ENCODE measurements around the gene GORAB. TPM values are rescaled to one million over a fixed set of nuclear protein-coding genes. Genes with fewer than 3 reads are reported as not detected.
A peak's percentile ranks its signal among the peaks of the same experiment; 100 is the strongest.

GORAB gene
- total RNA-seq, 4 donors from 2014 or later = 3.3 to 11.8 (median 5.7) TPM

- Histone ChIP-seq H3K4me1 (peaks cover 4 to 31% (median 11%) of the 10 kb centered on the region in 3 donors), H3K27ac (peak overlapping the region; percentile 13 to 66 (median 64)), H3K27me3 (peaks cover 0 to 8% (median 0%) of the 10 kb centered on the region in 4 donors), H3K36me3 (no peaks in the 10 kb centered on the region), H3K4me3 (peak overlapping the region in 2 of 4 donors; percentile 11 to 44), H3K9me3 (no peaks in the 10 kb centered on the region)
- TF ChIP-seq POLR2A (IDR thresholded peaks at IDR 0.05) = no peak
- TF ChIP-seq, protein P1, sequence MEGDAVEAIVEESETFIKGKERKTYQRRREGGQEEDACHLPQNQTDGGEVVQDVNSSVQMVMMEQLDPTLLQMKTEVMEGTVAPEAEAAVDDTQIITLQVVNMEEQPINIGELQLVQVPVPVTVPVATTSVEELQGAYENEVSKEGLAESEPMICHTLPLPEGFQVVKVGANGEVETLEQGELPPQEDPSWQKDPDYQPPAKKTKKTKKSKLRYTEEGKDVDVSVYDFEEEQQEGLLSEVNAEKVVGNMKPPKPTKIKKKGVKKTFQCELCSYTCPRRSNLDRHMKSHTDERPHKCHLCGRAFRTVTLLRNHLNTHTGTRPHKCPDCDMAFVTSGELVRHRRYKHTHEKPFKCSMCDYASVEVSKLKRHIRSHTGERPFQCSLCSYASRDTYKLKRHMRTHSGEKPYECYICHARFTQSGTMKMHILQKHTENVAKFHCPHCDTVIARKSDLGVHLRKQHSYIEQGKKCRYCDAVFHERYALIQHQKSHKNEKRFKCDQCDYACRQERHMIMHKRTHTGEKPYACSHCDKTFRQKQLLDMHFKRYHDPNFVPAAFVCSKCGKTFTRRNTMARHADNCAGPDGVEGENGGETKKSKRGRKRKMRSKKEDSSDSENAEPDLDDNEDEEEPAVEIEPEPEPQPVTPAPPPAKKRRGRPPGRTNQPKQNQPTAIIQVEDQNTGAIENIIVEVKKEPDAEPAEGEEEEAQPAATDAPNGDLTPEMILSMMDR (IDR thresholded peaks at IDR 0.05) = no peak
- WGBS, 2 donors = 14 to 19% methylated on average over 11 of the region's 11 CpGs
- intact Hi-C loops (cut with DNase I) = no loop called here
- DNase-seq = no peak
Observed at GRCh38 chr1:170586321-170587252, 54.6 kb downstream of the GORAB start.

DNA sequence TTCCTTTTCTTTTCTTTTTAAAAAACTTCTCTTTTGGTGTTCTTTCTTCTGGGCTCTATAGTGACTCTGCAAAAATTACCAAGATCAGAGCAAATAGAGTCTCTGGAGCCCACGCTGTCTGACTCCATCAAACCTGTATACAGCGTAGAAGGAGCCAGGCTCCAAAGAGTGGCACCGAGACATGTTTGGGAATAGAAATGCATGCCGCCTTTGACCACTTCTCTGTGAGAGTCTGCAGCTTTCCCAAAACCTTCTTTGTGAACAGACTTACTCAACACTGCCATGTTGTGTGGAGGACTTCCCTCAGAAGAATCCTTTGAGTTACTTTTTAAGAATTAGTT lies 55.3 kb downstream of the GORAB start:
- Histone ChIP-seq H3K27ac (peak overlapping the region in 3 of 4 donors; percentile 65 to 69 (median 66)), H3K4me1 (peaks cover 4 to 31% (median 11%) of the 10 kb centered on the region in 3 donors), H3K4me3 (peak overlapping the region in 1 of 4 donors; percentile 44), H3K36me3 (no peaks in the 10 kb centered on the region), H3K27me3 (peaks cover 0 to 8% (median 0%) of the 10 kb centered on the region in 4 donors), H3K9me3 (no peaks in the 10 kb centered on the region)
- intact Hi-C loops (cut with DNase I) = no loop called here
- 80 to 88% methylated on average over 4 of the region's 4 CpGs for WGBS, 2 donors
- TF ChIP-seq, protein P1 (IDR thresholded peaks at IDR 0.05) = no peak
- TF ChIP-seq POLR2A (IDR thresholded peaks at IDR 0.05) = no peak
- no peak for DNase-seq

DNA sequence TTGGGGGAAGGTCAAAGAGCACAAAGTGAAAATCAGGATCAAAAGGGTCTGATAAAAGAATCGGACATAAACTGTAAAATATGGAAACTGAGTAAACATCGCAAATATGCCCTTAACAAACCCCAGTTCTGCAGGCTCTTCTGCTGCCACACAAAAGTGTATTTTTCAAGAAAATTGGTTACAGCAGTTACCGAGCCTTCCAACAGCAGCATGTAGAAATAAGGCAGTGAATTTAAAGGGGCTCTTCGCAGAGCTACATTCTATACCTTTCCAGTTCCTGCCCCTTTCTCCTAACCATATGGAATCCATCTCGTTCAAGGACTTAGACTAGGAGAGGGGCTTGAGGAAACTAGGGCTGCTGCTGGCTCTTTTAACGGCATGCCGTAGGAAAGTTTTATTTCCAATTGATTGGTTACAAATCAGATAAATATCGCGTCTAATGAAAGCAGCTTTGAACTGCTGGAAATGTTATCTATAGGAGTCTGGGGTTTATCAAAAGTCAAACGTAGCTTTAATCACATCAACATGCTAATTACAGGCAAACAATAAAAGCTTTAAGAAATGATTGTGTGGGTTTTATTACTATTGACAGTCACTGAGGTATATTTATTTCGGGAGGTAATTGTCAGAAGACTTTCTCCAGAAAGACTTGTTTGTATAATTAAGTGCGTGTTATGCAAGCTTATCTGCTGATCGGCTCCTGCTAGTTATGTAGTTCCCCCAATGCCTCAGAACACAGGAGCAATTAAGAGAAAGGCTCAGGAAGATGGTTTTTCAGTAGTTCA lies 59.1 kb downstream of the GORAB start:
- intact Hi-C loops (cut with DNase I) = no loop called here
- TF ChIP-seq POLR2A (IDR thresholded peaks at IDR 0.05) = no peak
- TF ChIP-seq, protein P1 (IDR thresholded peaks at IDR 0.05) = no peak
- 67 to 70% methylated on average over 13 of the region's 13 CpGs for WGBS, 2 donors

DNA sequence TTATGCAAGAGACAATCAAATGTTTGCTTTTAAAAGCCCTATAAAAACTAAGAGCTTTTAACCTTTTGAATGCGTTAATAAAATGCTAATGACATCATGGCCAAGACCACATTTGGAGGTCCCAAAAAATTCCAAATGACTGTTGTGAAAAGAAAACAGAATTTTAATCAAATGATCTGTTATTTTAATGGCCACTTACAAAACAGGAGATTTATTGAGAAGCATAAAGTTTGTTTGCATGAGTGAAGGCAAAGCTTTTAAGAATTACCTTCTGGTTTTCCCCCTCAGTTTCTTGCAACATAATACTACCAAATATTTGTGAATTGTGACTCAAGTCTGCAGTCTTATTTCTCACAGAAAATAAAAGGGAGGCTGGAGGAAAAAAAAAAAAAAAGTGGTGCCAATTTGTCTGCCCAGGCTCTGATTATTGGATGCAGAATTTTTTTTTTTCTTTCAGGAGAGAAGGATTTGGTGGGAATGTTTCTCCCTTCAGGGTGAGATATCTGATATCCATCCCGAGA lies 60.7 kb downstream of the GORAB start:
- Histone ChIP-seq H3K4me1 (peaks cover 0 to 10% (median 0%) of the 10 kb centered on the region in 3 donors), H3K4me3 (no peak overlapping the region), H3K36me3 (no peaks in the 10 kb centered on the region), H3K27me3 (peaks cover 0 to 5% (median 0%) of the 10 kb centered on the region in 4 donors), H3K27ac (no peak overlapping the region), H3K9me3 (peaks cover 0 to 7% (median 0%) of the 10 kb centered on the region in 3 donors)
- WGBS, 2 donors = 72 to 85% methylated on average over 2 of the region's 2 CpGs
- TF ChIP-seq, protein P1 (IDR thresholded peaks at IDR 0.05) = no peak
- TF ChIP-seq POLR2A (IDR thresholded peaks at IDR 0.05) = no peak
- intact Hi-C loops (cut with DNase I) = no loop called here
- DNase-seq = no peak

More for the DNA sequence above, 59.1 kb downstream of the GORAB start:
- DNase-seq = no peak
- Histone ChIP-seq H3K9me3 (no peaks in the 10 kb centered on the region), H3K27ac (no peak overlapping the region), H3K4me3 (no peak overlapping the region), H3K36me3 (no peaks in the 10 kb centered on the region), H3K4me1 (peaks cover 4 to 26% (median 6%) of the 10 kb centered on the region in 3 donors), H3K27me3 (peaks cover 0 to 8% (median 0%) of the 10 kb centered on the region in 4 donors)

All from esophagus squamous epithelium (tissue), 5 donors.